ENCODE measurements around the gene PRKN.

PRKN gene

DNA sequence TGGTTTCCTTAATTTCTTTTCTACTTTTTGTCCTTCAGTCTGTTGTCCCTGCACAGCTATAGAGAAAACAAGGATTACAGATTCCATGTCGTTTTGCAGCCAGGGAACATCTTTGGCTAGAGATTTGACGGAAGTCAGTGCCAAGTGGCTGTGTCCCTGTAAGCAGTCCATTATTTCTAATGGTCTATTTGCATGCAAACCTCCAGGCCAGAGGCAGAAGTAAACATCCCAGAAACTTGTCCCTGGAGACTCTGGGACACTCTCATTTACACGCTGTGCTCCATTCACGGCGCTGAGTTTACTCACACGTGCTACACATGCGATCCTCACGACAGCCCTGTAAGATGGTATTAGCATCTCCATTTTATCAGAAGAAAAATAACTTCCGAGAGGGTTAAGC is 355.5 kb downstream of the PRKN start:
- TF ChIP-seq ZFX (IDR thresholded peaks at IDR 0.05) = no peak
- TF ChIP-seq CTCF (conservative IDR thresholded peaks at IDR 0.05) = no peak

DNA sequence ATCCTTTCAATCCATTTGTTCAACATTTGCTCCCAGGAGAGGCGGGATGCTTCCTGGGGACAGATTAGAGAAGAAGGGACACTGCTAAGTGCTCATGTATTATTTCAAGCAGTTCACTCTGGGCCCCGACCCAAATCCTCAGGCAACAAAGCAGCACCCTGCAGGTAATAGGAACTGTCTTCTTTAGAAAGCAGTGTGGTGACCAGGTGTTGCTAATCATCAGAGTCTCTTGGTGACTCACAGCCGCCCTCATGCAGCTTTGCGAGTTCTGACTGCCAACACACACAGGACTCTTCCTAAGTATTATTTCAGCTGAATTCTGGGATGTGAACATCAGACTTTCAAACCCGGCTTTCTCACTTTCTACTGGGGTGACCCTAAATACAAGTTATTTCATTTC is 356.4 kb downstream of the PRKN start:
- TF ChIP-seq ZFX (IDR thresholded peaks at IDR 0.05) (no peak), CTCF (conservative IDR thresholded peaks at IDR 0.05) (no peak)
- no peak overlapping the region for H3K27ac ChIP-seq

More for the DNA sequence above, 355.5 kb downstream of the PRKN start:
- no peak overlapping the region for H3K27ac ChIP-seq

- TF ChIP-seq ZFX (IDR thresholded peaks at IDR 0.05) (no peak), CTCF (conservative IDR thresholded peaks at IDR 0.05) (no peak)
- H3K27ac ChIP-seq = no peak overlapping the region
These were observed 358.5 kb downstream of the PRKN start for GRCh38 chr6:162369091-162369490.

DNA sequence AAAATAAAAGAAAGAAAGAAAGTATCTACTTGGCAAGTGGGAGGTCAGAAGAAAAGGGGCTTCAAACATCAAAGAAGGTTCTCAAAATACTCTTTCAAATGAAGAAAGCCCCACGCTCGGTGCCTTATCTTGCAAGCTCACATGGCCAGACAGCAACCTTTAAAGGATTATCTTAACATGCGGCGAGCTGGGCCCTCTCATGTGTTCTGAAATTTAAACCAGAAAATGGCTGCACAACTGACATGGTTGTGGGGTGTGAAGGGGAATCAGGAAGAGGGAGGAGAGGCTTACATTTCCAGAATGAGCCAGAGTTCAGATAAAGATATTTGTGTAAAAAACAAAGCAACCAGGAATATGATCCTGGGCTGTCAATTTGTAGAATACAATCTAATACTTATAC is 363.1 kb downstream of the PRKN start:
- no peak overlapping the region for H3K27ac ChIP-seq
- TF ChIP-seq ZFX (IDR thresholded peaks at IDR 0.05) = no peak
- no peak for TF ChIP-seq CTCF (conservative IDR thresholded peaks at IDR 0.05)

GRCh38 chr6:162363757-162364156 is 363.8 kb downstream of the PRKN start:
- H3K27ac ChIP-seq = no peak overlapping the region
- TF ChIP-seq ZFX (IDR thresholded peaks at IDR 0.05) (no peak), CTCF (conservative IDR thresholded peaks at IDR 0.05) (no peak)

- no peak overlapping the region for H3K27ac ChIP-seq
- TF ChIP-seq ZFX (IDR thresholded peaks at IDR 0.05) = no peak
- no peak for TF ChIP-seq CTCF (conservative IDR thresholded peaks at IDR 0.05)
These were observed 366.5 kb downstream of the PRKN start for GRCh38 chr6:162360901-162361567.

- H3K27ac ChIP-seq = no peak overlapping the region
- TF ChIP-seq CTCF (conservative IDR thresholded peaks at IDR 0.05) (no peak), ZFX (IDR thresholded peaks at IDR 0.05) (no peak)
These were observed 368.9 kb downstream of the PRKN start for GRCh38 chr6:162358625-162359024.

Measured in C4-2B (cell line).